NT2/D1 (cell line): ENCODE measurements around the gene PRTFDC1.

Experiments used
- DNase-seq: peaks from one replicate; pipeline ENCODE4 v3.0.0-alpha.2; 2011; ENCODE audit warnings: low read depth, low spot score
- H3K27me3 ChIP-seq: 2 replicates; pipeline ENCODE4 v1.6.0; 2011; ENCODE audit warnings: mild to moderate bottlenecking; ENCODE audit not compliant: insufficient read length, insufficient read depth
- H3K36me3 ChIP-seq: 2 replicates; pipeline ENCODE4 v1.6.1; 2011; ENCODE audit warnings: mild to moderate bottlenecking, low read length, mixed read lengths; ENCODE audit not compliant: insufficient read depth, insufficient read length
- H3K4me1 ChIP-seq: 2 replicates; pipeline ENCODE4 v1.5.1; 2011; ENCODE audit not compliant: insufficient read depth, insufficient read length
- H3K4me3 ChIP-seq: 2 replicates; pipeline ENCODE4 v1.5.1; 2011; ENCODE audit warnings: low read depth; ENCODE audit not compliant: insufficient read length
- H3K9ac ChIP-seq: 2 replicates; pipeline ENCODE4 v1.6.0; 2011; ENCODE audit warnings: low read depth; ENCODE audit not compliant: insufficient read length
- H3K9me3 ChIP-seq: 2 replicates; pipeline ENCODE4 v1.5.1; 2011; ENCODE audit warnings: mild to moderate bottlenecking, low read length; ENCODE audit not compliant: insufficient read depth
- SUZ12 ChIP-seq: IDR thresholded peaks from 2 replicates; pipeline ENCODE4 v1.6.1; 2011; ENCODE audit not compliant: insufficient read length, insufficient read depth; ENCODE audit errors: extremely low read depth
- YY1 ChIP-seq: IDR thresholded peaks from 2 replicates; pipeline ENCODE4 v1.6.1; 2011; ENCODE audit not compliant: insufficient read length, insufficient read depth
- ZNF274 ChIP-seq: IDR thresholded peaks from 2 replicates; pipeline ENCODE4 v1.6.1; 2011; ENCODE audit warnings: mild to moderate bottlenecking, low read depth, low read length

The PRTFDC1 gene

DNA sequence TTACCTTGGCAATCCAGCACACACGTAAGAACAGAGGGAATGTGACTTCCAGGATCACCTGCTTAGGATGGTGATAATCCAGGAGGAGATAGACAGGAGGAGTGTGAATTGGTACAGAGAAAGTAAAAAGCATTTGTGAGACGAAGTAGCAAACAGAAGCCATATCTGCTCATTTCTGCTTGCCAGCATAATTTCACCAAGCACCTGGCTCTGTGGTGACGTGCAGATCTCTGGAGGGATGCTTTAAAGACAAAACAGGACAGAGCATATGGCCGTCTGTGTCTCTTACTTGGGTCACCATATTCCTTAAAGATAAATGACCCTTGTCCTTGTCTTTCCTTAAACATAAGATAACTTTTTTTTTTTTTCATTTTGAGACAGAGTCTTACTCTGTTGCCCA lies 138.6 kb downstream of the PRTFDC1 start:
- no peak for DNase-seq
- Histone ChIP-seq H3K4me1 (peaks cover 3% of the 10 kb centered on the region), H3K9ac (no peak overlapping the region), H3K9me3 (0 out of 2 replicates have a peak, but pooled peaks cover 4% of the 10 kb centered on the region), H3K36me3 (no peaks in the 10 kb centered on the region), H3K27me3 (no peaks in the 10 kb centered on the region), H3K4me3 (no peak overlapping the region)
- TF ChIP-seq YY1 (no peak), ZNF274 (no peak), SUZ12 (no peak)

DNA sequence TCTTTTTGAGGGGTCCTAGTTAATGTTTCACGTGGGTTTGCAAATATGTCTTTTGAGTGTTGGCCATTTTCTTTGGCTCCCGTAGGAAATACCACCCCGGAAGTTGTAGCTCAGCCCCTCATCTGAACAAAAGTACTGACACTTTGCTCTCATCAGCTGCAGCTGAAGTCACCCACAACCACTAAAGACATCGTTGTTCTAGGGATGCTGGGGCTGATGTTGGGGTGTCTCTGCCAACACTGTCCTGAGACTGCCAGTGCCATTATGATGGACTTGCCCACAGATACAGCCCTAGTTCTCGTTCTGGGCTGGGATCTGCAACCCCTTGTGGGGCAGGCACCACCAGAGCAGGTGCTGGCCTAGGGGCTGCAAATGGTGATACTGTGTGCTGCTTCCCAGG lies 146.1 kb downstream of the PRTFDC1 start:
- Histone ChIP-seq H3K27me3 (no peaks in the 10 kb centered on the region), H3K9me3 (no peaks in the 10 kb centered on the region), H3K36me3 (no peaks in the 10 kb centered on the region), H3K9ac (no peak overlapping the region), H3K4me1 (no peaks in the 10 kb centered on the region), H3K4me3 (no peak overlapping the region)
- TF ChIP-seq ZNF274 (no peak), SUZ12 (no peak), YY1 (no peak)
- DNase-seq, result no peak

DNA sequence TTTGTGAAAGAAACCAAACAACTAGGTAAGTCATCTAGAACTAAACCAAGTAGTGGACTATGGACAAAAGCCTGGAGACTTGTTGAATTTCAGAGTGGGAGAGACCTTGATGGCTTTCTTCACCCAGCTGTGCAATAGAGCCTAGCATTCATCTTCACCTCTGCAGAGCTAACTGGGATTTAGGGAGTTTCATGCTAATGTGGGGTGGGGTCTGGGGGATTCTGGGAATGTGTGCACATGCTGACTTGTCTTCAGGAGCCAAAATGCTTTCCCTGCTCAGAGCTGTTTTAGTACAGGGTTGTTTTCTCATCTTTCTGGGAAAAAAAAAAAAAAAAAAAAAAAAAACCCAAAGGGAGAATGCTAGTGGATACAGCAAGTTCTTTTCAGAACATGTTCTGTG lies 147.4 kb downstream of the PRTFDC1 start:
- H3K36me3 ChIP-seq, result no peaks in the 10 kb centered on the region
- DNase-seq, result no peak
- no peak overlapping the region for H3K4me3 ChIP-seq
- H3K9ac ChIP-seq, result no peak overlapping the region
- no peaks in the 10 kb centered on the region for H3K9me3 ChIP-seq
- no peak for TF ChIP-seq SUZ12
- no peak for TF ChIP-seq YY1
- no peak for TF ChIP-seq ZNF274
- H3K4me1 ChIP-seq, result no peaks in the 10 kb centered on the region
- H3K27me3 ChIP-seq, result no peaks in the 10 kb centered on the region

DNA sequence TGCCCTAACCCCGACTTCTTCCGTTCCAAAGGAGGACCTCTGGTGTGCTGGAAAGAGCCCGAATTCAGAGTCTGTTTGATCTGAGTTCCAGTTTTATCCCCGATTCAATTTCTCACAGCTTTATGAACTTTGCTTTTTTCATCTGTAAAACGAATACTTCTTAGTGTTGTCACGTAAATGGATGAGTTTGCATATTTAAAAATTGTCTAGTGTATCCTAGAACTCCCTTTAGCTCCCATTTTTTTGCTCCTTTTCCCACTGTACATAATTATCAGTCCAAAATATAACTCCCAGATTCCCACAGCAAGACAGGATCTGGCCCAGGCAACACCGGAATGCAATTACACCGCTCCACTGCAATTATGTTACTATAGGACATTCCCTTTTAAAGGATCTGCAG lies 148.0 kb downstream of the PRTFDC1 start:
- H3K4me1 ChIP-seq, result no peaks in the 10 kb centered on the region
- no peaks in the 10 kb centered on the region for H3K9me3 ChIP-seq
- no peak overlapping the region for H3K4me3 ChIP-seq
- TF ChIP-seq SUZ12, result no peak
- no peak for TF ChIP-seq ZNF274
- no peak for TF ChIP-seq YY1
- H3K9ac ChIP-seq, result no peak overlapping the region
- H3K36me3 ChIP-seq, result no peaks in the 10 kb centered on the region
- no peaks in the 10 kb centered on the region for H3K27me3 ChIP-seq
- no peak for DNase-seq

DNA sequence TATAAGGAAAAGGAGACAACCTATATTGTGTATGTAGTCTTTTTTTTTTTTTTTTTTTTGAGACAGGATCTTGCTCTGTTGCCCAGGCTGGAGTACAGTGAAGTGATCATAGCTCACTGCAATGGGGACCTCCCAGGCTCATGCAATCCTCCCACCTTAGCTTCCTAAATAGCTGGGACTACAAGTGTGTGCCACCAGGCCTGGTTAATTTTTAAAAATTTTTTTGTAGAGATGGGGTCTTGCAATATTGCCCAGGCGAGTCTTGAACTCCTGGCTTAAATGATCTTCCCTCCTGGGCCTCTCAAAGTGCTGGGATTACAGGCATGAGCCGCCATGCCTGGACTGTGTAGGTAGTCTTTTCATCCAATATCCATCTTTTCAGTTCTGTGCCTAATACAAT lies 150.0 kb downstream of the PRTFDC1 start:
- H3K9me3 ChIP-seq, result no peaks in the 10 kb centered on the region
- no peaks in the 10 kb centered on the region for H3K27me3 ChIP-seq
- H3K9ac ChIP-seq, result no peak overlapping the region
- H3K4me1 ChIP-seq, result no peaks in the 10 kb centered on the region
- no peak for DNase-seq
- no peak overlapping the region for H3K4me3 ChIP-seq
- no peak for TF ChIP-seq YY1
- no peak for TF ChIP-seq ZNF274
- no peak for TF ChIP-seq SUZ12
- no peaks in the 10 kb centered on the region for H3K36me3 ChIP-seq

DNA sequence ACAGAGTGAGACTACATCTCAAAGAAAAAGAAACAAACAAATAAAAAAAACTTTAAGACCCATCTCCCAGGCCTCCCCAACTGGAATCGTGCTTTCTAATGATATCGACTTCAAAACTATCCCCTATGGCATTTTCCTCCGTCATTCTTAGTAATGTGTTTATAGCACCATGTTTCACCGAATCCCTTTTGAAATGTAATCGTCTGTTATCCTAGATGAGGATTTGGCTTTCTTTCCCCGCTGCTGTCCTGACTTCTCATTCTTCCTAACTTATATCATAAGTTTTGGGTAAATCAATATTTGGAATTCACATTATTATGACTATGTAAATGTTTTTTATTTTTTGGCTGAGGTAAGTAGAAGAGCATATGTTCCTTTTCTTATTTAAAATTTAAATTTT lies 151.5 kb downstream of the PRTFDC1 start:
- Histone ChIP-seq H3K4me3 (no peak overlapping the region), H3K9me3 (no peaks in the 10 kb centered on the region), H3K27me3 (no peaks in the 10 kb centered on the region), H3K9ac (no peak overlapping the region), H3K36me3 (no peaks in the 10 kb centered on the region), H3K4me1 (no peaks in the 10 kb centered on the region)
- no peak for DNase-seq
- TF ChIP-seq YY1, result no peak
- TF ChIP-seq SUZ12, result no peak
- no peak for TF ChIP-seq ZNF274
